Measurements from ENCODE around the gene PWP2.
"Not testable (repeated sequence)": the region's sequence is repeated elsewhere in the genome, so short reads cannot be mapped to it uniquely, and the experiment has no call there.

PWP2 gene

DNA sequence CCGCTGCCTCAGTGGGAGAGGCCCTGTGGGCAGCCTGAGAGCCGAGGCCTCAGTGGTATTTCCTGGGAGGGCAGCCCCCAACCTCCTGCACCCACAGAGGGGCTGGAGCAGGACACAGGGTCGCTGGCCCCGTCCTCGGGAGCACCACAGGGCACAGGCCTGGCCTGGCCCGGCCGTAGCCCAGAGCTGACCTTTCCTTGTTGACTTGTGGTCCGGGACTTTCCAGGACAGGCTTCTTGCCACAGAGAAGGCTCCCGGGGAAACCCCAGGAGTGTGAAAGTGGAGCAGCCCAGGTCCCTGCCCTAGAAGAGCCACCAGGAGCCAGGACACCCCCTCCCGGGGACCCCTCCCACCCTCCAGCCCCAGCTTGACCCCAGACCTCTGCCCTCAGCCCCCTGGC, 63.7 kb downstream of the PWP2 start:
- not testable (repeated sequence) for H3K4me1 ChIP-seq (ENCODE audit: insufficient read depth, low read length); H3K27me3 ChIP-seq (ENCODE audit: insufficient read depth, low read length); H3K9ac ChIP-seq (ENCODE audit: low read depth, low read length); H3K27ac ChIP-seq (ENCODE audit: low read depth, low read length); H3K4me3 ChIP-seq (ENCODE audit: low read length); H3K9me3 ChIP-seq (ENCODE audit: insufficient read depth, low read depth, low read length); H3K36me3 ChIP-seq (ENCODE audit: insufficient read depth, low read length)
- WGBS = 92% methylated on average over 5 of the region's 10 CpGs

DNA sequence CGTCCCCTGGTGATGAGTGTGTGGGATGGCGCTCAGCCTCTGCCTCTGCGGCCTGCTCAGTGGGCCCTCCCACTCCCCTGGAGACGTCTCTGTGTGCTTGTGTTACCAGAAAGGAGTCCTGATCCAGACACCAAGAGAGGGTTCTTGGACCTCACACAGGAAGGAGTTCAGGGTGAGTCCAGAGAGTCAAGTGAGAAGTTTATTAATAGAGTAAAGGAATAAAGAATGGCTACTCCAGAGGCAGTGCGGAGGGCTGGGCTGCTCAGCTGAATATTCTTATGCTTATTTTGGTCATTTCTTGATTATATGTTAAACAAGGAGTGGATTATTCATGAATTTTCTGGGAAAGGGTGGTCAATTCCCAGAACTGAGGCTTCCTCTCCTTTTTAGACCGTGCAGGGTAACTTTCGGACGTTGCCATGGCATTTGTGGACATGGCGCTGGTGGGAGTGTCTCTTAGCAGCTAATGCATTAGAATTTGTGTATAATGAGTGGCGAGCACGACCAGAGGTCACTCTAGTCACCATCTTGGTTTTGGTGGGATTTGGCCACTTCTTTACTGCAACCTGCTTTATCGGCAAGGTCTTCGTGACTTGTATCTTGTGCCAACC, 64.9 kb downstream of the PWP2 start:
- not testable (repeated sequence) for H3K9ac ChIP-seq (ENCODE audit: low read depth, low read length); H3K36me3 ChIP-seq (ENCODE audit: insufficient read depth, low read length); H3K4me3 ChIP-seq (ENCODE audit: low read length); H3K27me3 ChIP-seq (ENCODE audit: insufficient read depth, low read length); H3K4me1 ChIP-seq (ENCODE audit: insufficient read depth, low read length); H3K27ac ChIP-seq (ENCODE audit: low read depth, low read length); H3K9me3 ChIP-seq (ENCODE audit: insufficient read depth, low read depth, low read length)
- no CpG with 5 or more reads among the region's 13 CpGs for WGBS

- not testable (repeated sequence) for H3K4me3 ChIP-seq (ENCODE audit: low read length); H3K27me3 ChIP-seq (ENCODE audit: insufficient read depth, low read length); H3K9ac ChIP-seq (ENCODE audit: low read depth, low read length); H3K27ac ChIP-seq (ENCODE audit: low read depth, low read length); H3K4me1 ChIP-seq (ENCODE audit: insufficient read depth, low read length); H3K36me3 ChIP-seq (ENCODE audit: insufficient read depth, low read length); H3K9me3 ChIP-seq (ENCODE audit: insufficient read depth, low read depth, low read length)
- no CpG with 5 or more reads among the region's 19 CpGs for WGBS
These were observed 65.5 kb downstream of the PWP2 start for GRCh38 chr21:44172741-44173140.

GRCh38 chr21:44175189-44175588, 68.0 kb downstream of the PWP2 start:
- not testable (repeated sequence) for H3K9me3 ChIP-seq (ENCODE audit: insufficient read depth, low read depth, low read length); H3K9ac ChIP-seq (ENCODE audit: low read depth, low read length); H3K4me3 ChIP-seq (ENCODE audit: low read length); H3K27ac ChIP-seq (ENCODE audit: low read depth, low read length); H3K36me3 ChIP-seq (ENCODE audit: insufficient read depth, low read length); H3K4me1 ChIP-seq (ENCODE audit: insufficient read depth, low read length); H3K27me3 ChIP-seq (ENCODE audit: insufficient read depth, low read length)
- no CpG with 5 or more reads among the region's 17 CpGs for WGBS

DNA sequence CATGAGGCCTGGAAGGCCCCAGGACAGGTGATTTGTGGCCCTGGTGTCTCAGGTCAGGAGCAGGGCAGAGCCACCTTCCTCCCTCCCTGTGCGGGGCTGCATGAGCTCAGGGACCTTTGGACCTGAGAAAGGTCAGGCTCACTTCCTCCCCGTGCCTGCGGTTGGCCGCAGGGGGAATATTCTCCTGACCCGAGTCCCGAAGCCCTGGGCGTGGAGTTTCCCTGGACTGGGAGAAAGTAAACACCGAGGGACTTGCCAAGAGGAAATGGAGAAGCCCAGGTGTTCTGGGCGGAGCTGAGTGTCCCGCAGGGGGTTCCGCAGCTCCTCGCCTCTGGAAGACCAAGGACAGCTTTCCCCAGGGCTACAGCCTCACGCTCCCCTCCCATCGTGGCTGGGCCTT, 68.9 kb downstream of the PWP2 start:
- H3K4me3 ChIP-seq (ENCODE audit: low read length); H3K9ac ChIP-seq (ENCODE audit: low read depth, low read length); H3K27me3 ChIP-seq (ENCODE audit: insufficient read depth, low read length); H3K27ac ChIP-seq (ENCODE audit: low read depth, low read length); H3K9me3 ChIP-seq (ENCODE audit: insufficient read depth, low read depth, low read length); H3K36me3 ChIP-seq (ENCODE audit: insufficient read depth, low read length); H3K4me1 ChIP-seq (ENCODE audit: insufficient read depth, low read length): not testable (repeated sequence)
- WGBS = no CpG with 5 or more reads among the region's 14 CpGs
